Gastrocnemius medialis (tissue), 4 donors: ENCODE measurements around the gene TCERG1L.

Experiments
- POLR2A ChIP-seq, 2 donors: fragments of 450-650 bp; IDR thresholded peaks; one replicate each; pipeline ENCODE4 v1.6.1; 2017; ENCODE audit warnings: antibody characterized with exemption in 2 of 2, mild to moderate bottlenecking in 2 of 2, moderate library complexity in 2 of 2
- TF ChIP-seq, protein P1 (sequence below), 5 experiments: fragments of 450-650 bp in 3 of 5; fragments of 200-600 bp in 2 of 5; sonication (generic) in 2 of 5; IDR thresholded peaks in 4 of 5; conservative IDR thresholded peaks in 1 of 5; 1 replicate in 4 of 5; 2 replicates in 1 of 5; pipeline ENCODE4 v1.5.1; 2016 to 2019; ENCODE audit warnings: antibody characterized with exemption in 5 of 5, mild to moderate bottlenecking in 3 of 5, moderate library complexity in 3 of 5

DNA sequence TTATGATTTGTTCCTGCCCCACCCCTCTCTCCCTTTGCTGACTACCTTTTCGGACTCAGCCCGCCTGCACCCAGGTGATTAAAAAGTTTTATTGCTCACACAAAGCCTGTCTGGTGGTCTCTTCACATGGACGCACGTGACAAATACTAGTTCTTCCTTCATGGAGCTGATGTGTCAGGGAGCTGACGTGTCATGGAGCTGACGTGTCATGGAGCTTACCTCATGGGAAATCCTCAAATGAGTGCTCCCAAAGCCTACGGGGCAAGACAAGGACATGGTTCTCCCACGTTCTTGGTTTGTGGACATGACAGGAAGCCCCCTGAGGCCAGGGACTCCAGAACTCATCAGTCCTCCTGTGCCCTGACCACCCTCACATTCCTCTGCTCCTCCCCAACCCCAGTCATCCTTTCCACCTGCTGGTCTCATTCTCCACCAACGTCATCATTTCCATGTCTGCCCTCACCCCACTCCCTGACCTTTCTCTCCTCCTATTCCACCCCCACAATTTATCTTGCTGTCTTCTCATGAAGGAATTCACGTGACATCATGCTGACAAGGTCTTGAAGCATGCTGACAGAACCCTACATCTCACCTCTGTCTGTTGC lies 261.3 kb downstream of the TCERG1L start:
- TF ChIP-seq, protein P1, sequence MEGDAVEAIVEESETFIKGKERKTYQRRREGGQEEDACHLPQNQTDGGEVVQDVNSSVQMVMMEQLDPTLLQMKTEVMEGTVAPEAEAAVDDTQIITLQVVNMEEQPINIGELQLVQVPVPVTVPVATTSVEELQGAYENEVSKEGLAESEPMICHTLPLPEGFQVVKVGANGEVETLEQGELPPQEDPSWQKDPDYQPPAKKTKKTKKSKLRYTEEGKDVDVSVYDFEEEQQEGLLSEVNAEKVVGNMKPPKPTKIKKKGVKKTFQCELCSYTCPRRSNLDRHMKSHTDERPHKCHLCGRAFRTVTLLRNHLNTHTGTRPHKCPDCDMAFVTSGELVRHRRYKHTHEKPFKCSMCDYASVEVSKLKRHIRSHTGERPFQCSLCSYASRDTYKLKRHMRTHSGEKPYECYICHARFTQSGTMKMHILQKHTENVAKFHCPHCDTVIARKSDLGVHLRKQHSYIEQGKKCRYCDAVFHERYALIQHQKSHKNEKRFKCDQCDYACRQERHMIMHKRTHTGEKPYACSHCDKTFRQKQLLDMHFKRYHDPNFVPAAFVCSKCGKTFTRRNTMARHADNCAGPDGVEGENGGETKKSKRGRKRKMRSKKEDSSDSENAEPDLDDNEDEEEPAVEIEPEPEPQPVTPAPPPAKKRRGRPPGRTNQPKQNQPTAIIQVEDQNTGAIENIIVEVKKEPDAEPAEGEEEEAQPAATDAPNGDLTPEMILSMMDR (IDR thresholded peaks at IDR 0.05 in 4 of 5, conservative IDR thresholded peaks at IDR 0.05 in 1 of 5), result no peak
- TF ChIP-seq POLR2A (IDR thresholded peaks at IDR 0.05), result no peak
